ENCODE data around the gene UBR4.
"Not testable (repeated sequence)": the region's sequence is repeated elsewhere in the genome, so short reads cannot be mapped to it uniquely, and the experiment has no call there.

Gene UBR4

DNA sequence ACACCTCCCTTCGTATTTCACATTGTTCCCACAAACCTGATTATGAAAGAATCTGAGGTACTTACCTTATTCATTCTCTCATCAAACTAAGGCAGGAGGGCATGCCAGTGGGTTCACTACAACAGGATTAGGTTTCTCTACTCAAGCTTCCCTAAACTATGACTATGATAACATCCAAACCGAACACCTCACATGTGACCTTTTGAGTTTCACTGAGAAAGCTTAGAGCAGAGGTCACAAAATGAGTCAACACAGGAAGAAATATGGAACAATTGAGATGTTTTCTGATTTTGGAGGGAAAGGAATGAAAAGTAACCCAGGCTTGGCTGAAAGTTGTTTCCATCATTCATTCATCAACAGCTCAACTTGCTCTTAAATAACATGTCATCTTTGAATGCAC lies 24.1 kb downstream of the UBR4 start:
- no peak for DNase-seq

DNA sequence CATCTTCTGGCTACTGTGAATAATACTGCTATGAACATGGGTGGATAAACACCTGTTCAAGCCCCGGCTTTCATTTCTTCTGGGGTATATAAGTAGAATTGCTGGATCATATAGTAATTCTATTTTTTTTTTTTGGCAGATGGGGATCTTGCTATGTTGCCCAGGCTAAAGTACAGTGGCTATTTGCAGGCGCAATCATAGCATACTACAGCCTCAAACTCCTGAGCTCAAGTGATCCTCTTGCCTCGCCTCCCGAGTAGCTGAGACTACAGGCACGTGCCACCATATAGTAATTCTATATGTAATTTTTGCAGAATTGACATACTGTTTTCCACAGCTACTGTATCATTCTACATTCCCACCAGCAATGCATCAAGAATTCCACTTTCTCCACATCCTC lies 27.8 kb downstream of the UBR4 start:
- no peak for DNase-seq

DNA sequence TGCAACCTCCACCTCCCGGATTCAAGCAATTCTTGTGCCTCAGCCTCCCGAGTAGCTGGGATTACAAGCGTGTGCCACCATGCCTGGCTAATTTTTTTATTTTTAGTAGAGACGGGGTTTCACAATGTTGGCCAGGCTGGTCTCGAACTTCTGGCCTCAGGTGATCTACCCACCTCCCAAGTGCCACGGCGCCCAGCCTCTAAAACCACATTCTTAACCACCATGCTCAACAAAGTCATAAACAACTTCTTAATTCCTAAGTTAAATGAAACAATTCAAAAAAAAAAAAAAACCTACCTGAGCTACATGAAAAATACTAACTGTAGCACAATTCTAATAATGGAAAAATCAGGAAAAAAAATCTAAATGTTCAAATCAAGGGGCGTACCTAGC lies 29.8 kb downstream of the UBR4 start:
- DNase-seq = not testable (repeated sequence)

DNA sequence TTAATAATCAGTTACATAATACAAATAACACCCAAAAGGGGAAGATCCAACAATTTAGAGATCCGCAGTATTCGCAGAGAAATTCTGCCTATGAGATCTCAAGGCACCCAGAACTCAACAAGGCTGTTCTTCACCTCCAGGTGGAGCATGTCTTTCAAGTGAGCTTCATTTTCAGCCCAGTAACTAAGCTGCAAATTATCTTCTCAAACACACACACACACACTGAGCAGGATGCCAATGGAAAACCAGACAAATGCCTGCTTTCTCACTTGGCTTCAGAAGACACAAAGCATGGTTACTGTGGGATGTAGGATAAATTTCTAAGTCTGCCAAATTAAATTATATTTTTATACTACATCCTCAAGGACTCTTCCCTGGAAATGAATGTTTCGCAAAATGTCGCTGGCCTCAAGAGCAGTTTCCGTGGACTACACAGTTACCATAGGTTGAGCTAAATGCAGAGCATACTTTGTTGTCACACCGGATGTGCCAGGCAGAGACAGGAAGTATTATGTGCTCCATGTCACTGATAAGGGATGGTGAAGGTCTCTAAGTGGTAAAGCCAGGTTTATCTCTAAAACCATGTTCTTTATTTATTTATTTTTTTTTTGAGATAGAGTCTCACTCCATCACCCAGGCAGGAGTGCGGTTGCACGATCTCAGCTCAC lies 30.3 kb downstream of the UBR4 start:
- DNase-seq = no peak

DNA sequence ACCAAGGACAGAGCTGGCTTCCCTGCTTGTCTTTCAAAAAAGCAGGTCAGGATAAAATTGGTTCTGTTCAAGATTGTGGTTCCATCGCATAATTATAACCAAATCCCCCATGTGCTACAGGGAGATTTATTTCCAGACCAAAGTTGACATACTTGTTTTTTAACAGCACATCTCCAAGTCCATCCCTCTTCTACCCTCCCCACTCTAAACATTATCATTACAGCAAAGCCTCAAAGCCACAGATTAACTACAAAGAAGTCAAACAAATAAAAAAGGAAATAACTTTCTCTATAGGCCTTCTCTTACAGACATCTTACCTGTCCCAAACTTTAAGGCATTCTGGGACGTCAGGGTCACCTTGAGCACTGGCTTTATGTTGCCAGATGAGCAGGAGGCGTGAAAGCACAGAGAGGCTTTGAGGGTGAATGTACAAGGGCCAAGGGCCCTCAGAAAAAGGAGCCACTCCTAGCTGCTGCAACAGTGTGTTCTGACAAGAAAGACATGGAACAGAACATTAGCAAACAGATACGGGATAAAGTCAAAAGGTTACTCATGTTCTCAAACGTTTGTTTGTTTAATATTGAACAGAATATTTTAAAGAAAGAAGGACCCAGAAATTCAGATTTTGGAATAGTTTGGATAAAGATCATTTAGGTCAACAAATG lies 31.2 kb downstream of the UBR4 start:
- no peak for DNase-seq

DNA sequence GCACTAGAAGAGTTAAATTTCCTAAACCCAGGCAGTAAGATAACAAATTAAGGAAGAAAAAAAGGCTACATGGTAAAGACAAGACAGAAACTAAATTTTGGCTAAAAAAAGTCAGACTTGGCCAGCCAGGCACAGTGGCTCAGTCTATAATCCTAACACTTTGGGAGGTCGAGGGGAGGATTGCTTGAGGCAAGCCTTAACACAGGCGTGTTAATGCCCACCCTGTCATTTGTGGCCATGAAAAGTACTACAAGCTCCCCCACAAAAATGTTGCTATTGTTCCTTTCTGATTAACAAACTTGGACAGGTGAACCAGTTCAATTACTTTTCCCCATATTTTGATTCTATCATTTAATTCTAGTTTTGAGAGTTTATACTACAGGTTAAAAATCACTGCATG lies 32.3 kb downstream of the UBR4 start:
- no peak for DNase-seq

DNA sequence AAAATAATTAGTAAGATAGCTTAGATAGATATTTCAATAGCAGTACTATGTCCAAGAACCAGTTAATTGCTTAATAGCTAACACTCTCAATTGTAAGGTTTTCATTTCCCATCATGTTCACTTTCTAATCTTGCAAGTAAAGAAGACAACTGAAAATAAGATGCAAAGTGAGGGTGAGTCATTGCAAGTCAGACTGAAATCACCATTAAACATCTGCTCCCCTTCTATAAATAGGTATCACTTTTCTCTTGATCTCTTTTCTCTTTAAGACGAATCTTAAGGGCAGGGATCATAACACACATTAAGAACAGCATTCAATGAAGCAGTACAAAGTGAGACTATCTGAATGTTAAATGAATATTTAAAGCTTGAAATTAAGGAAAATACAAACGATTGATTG lies 40.4 kb downstream of the UBR4 start:
- DNase-seq = no peak

DNA sequence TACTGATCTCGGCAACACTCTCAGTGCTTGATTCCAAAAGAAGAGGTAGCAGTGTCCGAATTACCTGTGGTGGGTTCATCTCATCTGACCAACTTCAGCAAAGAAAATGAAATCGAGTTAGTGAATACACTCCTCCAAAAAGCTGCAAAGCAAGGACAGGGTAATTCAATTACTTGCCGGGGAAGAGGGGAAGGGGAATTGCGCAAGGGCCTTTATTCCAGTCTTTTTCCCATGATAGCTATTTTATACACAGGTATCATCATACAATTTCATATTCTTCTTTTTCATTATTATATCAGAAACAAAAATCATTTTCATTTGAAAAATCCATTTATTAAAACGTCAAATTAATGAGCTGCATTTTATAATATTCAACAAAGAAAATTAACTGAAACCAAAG lies 42.9 kb downstream of the UBR4 start:
- DNase-seq = no peak

DNA sequence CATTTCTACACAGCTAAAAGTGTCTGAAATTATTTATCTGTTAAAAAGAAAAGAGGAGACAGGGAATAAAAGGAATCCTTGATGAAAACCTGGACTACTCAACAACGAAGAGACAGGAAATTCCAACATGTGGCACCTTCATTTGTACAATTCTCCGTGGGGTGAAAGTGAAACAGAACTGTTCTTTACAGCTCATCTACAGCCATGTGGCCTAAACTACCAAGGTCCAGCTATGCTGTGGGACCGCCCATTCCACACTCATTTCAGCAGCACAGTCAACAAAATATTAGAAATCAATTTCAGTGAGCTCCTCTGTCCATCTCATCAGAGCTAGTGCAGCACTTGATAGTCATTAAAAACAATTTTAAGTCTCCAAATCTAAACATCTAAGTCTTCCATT lies 44.0 kb downstream of the UBR4 start:
- no peak for DNase-seq

DNA sequence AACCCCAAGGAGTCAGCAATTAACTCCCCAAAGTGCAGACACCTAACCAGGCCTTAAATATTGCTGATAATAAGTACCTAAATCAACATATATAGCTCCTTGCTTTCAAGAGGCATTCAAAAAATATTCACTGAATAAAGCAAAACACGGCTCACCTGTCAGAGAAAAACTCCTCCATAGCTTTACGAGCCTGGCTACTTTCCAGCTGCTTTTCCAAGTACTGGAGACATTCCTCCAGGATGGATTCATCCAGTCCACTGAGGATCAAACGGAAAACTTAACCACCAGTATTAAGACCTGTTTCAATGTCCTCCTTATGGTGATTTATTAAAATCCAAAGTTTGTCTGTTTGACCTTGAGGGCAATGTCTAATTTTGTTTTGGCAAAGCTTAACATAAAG lies 44.6 kb downstream of the UBR4 start:
- no peak for DNase-seq

DNA sequence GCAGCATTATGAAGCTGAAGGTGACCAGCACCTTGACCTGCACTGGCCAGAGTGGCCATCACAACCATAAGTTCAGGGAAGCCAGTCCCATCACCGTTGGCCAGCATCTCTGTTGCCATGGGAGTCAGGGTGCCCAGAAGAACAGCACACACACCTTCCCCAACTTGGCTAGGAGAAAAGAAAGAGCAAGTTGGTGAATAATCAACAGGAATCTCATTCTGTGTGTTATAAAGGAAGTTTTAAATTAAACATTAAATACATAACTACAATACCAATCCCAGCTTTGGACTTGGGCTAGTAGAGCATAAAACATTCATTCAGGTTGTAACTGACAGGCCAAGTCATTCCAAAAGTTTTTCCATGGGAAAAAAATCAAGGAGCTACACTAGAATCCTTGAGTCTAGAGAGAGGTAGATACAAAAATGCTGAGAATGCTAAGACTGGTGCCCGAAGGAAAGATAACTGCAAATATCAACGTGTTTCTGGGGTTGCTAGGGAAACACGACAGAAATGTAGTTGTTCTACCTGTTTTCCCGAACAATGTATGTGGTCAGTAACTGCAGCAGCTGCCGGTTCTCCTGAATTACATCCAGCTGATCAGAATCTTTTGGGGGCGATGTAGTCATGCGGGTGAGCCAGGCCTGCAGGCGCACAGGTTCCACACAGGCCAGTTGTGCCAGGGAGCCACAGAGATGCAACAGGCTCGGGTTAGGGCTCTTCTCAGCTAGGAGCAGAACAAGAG lies 45.6 kb downstream of the UBR4 start:
- DNase-seq = no peak

DNA sequence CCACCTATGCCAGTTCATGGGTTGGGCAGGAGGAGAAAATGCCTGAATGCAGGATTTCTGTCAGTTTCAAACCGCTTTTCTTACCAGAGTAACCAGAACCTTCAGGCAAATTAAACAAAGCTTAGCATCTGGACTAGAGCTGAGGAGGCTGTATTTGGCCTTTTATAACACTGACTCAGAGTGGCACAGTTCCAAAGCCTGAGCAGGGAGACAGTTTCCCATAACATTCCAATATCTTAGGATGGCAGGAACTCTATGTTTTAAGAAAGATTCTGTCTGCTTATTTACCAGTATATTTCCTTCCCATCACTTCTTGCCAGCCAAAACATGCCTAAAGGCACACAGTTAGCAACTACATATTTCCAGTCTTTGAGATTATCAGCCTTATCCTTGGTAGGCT lies 46.8 kb downstream of the UBR4 start:
- no peak for DNase-seq

DNA sequence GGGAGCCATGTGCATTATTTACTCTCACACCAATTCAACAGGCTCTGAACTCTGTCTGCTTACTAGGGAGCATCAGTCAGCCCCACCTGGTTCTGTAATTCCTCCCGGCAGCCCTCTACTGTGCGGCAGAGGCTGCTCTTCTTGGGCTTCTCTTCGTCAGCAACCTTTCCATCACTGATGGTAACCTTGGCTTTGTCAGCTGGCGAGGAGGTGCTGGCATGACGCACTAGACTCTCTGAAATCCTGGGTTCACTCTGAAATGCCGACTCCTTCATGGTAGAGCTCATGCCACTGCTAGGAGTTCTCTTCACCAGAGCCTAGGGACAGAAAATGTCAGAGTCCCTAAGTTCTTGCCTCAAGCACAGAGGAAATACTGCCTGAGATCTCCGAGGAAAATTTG lies 49.2 kb downstream of the UBR4 start:
- DNase-seq = no peak

DNA sequence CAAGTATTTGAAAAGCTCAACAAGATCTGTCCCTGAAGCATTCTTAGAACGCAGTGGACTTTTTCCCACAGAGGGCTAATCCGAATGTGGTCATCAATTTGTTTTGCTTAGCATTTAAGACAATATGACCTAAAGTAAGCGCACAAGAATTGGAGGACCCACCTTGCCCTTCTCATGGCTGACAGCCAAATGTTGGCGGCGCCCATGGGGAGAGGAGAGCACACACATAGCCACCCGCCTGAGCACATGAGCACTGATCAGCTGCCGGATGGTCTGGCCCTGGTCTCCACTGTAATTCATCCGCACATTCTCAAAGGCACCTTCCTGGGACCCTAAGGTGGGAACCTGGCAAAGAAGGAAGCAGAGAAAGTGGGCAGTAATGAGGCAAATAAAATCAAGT lies 52.4 kb downstream of the UBR4 start:
- DNase-seq = no peak

DNA sequence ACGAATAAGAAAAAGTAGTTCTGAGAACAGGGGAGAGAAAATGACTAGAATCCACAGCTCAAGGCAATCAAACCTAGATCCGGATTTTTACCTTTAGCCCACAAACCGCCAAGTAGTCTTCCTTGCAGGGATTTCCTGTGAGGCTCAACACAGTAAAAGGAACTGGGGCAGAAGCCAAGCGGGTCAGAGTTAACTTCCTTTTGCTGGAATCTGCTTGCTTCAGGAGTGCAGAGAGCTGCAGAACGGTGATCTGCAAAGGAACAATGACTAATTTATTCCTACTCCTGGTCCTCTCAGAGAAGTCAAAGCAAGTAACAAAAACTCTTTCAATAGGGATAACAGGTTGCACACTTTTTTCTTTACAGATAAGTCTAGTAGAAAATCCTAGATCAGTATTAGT lies 53.4 kb downstream of the UBR4 start:
- no peak for DNase-seq

DNA sequence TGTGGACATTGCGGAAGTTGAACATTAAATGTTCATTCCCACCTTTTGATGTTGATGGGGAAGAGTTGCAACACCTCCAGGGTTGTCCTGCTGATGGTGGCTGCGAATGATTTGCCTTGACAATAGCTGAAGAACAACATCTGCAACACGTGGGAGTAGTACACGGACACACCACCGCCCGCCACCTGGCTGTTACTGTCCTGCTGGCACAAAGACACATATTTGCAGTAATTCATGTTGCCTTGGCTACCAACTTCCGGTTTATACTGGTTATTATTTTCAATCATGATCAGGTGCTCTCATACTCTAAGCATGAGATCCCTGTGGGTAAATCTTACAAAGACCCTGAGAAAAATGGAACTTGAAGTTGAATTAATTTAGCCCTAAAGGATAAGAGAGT lies 55.2 kb downstream of the UBR4 start:
- DNase-seq = no peak

DNA sequence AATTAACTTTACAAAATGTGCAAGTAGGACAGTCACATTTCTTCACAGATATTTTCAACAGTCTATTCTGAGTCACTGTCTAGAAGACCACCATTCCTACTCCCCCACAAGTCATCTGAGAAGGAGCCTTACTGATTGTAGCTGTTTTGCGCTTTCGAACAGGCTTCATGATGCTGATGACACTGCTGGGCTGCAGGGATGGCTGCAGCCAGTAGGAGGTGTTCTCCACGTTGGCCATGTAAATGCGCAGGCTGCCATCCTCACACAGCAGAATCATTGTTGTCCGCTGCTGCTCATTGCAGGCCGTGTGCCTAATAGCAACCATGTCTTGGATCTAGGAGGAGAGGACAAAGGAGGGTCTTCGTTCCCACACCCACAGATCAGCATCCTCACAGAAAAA lies 56.9 kb downstream of the UBR4 start:
- no peak for DNase-seq

DNA sequence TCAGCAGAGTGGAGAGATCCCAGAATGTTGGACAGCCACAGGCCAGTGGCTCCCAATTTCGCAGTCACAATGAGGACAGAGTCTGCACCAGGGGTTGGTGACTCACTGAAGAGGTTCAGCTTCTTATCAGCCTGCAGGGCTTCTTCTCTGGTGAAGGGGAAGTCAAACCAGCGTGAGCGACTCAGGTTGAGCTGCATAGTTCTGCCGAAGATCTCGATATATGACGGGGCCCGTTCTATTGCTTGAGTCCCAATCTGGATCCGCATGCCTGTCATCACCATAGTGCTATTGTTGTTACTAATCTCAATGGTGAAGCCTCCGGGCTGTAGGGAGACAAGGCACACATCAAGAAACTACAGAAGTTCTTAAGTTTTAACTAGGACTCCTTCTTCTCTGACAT lies 58.5 kb downstream of the UBR4 start:
- DNase-seq = no peak

DNA sequence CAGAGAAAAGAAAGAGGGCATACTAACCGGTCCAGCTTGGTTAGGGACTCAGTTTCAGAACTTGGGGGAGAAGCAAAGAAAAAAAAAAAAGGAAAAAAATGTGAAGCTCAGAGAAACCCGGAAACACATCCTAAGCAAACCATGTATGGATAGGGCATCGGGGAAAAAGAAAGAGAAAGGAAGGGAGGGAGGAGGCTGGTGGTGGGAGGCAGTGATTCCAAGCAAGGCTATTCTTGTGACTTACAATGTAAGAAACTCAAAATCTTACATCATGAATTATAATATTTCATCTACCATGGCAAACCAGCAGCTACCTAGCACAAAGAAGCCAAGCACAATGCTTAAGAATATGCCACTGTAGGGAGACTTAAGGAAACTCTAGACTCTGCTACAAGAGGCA lies 60.3 kb downstream of the UBR4 start:
- DNase-seq = no peak

DNA sequence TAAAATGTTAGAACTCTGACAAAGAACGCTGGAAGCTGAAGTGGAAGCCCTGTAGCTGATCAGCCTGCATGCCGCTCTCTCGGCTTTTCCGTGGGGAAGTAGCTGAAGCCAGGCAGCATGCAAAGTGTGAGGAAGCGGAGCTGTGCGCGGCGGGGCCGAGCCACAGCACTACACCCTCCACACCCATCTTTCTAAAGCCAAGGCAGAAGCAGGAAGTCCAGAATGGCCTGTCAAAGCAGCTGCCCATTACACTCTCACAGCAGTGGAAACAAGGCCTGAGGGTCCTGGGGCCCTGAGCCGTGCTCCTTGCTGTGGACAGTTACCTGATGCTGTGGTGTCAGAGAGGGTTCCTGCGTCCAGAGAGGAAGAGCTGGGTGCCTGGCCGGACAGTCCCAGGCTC lies 69.6 kb downstream of the UBR4 start:
- DNase-seq = no peak

DNA sequence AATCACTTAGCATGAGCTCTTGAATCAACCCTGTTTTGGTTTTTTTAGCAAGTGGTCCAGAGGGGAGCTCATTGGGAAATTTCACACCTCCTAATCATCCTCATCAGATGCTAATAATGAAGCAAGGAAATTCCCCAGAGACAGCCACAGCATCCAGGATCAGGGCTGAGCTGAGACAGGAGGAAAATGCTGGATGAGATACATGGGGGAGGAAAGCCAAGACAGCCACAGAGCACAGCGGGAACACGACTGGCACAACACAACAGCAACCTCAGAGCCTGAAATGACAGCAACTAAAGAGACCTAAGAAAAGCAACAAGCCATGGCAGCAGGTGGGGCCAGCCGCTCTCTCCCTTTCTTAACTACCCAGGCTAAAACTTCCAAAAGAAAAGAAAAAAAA lies 70.4 kb downstream of the UBR4 start:
- DNase-seq = no peak

DNA sequence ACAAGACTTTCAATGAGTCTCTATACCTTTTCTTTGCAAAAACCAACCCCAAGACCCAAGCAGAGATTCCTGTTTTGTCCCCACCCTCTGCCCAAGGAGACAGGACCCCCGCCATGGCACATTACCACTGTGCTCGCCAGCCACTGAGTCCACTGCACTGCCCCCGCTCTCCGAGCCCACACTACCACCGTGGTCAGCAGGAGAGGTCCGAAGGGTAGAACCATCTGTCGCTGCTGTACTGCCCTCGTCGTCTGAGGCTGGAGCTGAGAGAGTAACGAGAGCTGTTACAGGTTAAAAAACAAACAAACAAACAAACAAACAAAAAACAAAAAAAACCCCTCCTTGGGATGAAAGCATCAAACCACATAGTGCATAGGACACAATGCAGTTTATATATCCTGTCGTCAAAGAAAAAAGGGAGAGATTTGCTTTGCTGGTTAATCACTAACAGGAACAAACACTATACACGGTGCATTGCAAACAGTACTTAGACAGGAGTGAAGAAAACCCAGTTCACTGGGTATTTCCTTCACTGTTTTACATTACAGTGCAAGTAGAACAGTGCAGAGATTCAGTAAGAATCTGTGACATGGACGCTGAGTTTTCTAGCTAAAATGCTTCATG lies 71.0 kb downstream of the UBR4 start:
- DNase-seq = no peak

DNA sequence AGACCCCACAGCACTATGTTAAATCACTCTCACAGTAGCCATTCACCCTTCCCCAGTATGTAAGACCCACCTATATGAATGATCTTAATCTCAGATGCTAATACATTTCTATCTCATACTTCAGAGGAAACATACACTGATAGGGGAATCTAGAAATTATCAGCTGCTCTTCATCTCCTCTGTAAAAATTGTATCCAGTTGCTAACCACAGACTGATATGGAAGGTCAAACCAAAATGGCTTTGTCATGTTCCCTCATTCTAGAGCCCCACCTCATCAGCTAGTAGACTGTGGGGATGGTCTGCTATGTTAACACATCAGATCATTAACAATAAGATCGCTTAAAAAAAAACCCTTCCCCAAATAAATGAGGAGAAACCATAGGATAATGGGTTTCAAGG lies 71.7 kb downstream of the UBR4 start:
- DNase-seq = no peak

DNA sequence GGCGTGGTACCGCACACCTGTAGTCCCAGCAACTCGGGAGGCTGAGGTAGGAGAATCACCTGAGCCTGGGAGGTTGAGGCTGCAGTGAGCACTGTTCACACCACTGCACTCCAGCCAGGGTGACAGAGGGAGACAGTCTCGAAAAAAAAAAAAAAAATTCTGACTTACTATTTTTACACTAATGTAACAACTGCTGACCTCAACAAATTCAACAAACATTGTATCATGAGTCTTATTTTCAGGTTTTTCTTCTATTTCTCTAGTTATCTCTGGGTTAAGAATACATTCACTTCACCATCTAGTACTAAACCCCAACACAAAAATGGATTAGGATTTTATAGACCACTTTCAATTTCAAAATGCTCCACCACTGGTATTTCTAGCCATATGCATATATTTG lies 72.9 kb downstream of the UBR4 start:
- DNase-seq = no peak
